GM12865 (cell line): ENCODE data around the gene XRCC4.
A peak's percentile ranks its signal among the peaks of the same experiment; 100 is the strongest.

Experiments used
- DNase-seq: peaks from one replicate; pipeline ENCODE4 v3.0.0; 2010; ENCODE audit warnings: low read depth
- H3K4me3 ChIP-seq: 2 replicates; pipeline ENCODE4 v1.5.1; 2011; ENCODE audit warnings: mild to moderate bottlenecking, low read depth, low read length, control low read depth
- CTCF ChIP-seq: IDR thresholded peaks from 2 replicates; pipeline ENCODE4 v1.5.1; 2011; ENCODE audit warnings: low read length, control low read depth, low read depth, inconsistent platforms; ENCODE audit not compliant: insufficient read depth; ENCODE audit errors: missing control alignments

Gene XRCC4

GRCh38 chr5:83368319-83368718 lies 291.0 kb downstream of the XRCC4 start:
- DNase-seq = peak; percentile 35
- H3K4me3 ChIP-seq = no peak overlapping the region
- TF ChIP-seq CTCF = no peak

- no peak for TF ChIP-seq CTCF
- H3K4me3 ChIP-seq = no peak overlapping the region
- no peak for DNase-seq
These were observed 291.5 kb downstream of the XRCC4 start for GRCh38 chr5:83368835-83369234.

GRCh38 chr5:83370957-83371356 lies 293.6 kb downstream of the XRCC4 start:
- DNase-seq = no peak
- no peak for TF ChIP-seq CTCF
- no peak overlapping the region for H3K4me3 ChIP-seq

GRCh38 chr5:83371726-83372125 lies 294.4 kb downstream of the XRCC4 start:
- no peak for DNase-seq
- no peak overlapping the region for H3K4me3 ChIP-seq
- TF ChIP-seq CTCF = no peak

- DNase-seq = no peak
- H3K4me3 ChIP-seq = no peak overlapping the region
These were observed 297.2 kb downstream of the XRCC4 start for GRCh38 chr5:83374547-83374946.

GRCh38 chr5:83375049-83375745 lies 297.9 kb downstream of the XRCC4 start:
- DNase-seq = no peak
- no peak overlapping the region for H3K4me3 ChIP-seq
- no peak for TF ChIP-seq CTCF

More at GRCh38 chr5:83374547-83374946, 297.2 kb downstream of the XRCC4 start:
- TF ChIP-seq CTCF = no peak

GRCh38 chr5:83376461-83376860 lies 299.1 kb downstream of the XRCC4 start:
- TF ChIP-seq CTCF = no peak
- H3K4me3 ChIP-seq = no peak overlapping the region
- DNase-seq = no peak
